HuH-7 (cell line): ENCODE results near the gene INAFM2.

Experiments
- DNase-seq: peaks from one replicate; pipeline ENCODE4 v3.0.0; 2011; ENCODE audit warnings: low spot score

INAFM2 gene

DNA sequence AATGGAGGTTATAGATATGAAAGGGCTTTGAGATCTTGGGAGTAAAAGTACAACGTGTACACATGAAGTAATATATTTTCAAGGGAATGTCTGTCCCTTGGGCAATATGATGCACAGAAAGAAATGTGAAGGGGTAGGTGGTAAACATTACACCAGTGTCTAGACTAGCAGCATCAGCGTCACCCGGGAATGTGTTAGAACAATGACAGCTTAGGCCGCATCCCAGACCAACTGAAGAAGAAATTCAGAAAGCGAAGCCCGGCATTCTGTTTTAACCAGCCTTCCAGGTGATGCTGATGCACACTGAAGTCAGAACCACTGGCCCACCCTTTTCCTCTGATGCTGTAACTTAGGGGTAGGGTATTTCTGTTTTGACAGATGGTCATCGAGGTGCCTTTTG, 6.3 kb downstream of the INAFM2 start:
- DNase-seq, result no peak

DNA sequence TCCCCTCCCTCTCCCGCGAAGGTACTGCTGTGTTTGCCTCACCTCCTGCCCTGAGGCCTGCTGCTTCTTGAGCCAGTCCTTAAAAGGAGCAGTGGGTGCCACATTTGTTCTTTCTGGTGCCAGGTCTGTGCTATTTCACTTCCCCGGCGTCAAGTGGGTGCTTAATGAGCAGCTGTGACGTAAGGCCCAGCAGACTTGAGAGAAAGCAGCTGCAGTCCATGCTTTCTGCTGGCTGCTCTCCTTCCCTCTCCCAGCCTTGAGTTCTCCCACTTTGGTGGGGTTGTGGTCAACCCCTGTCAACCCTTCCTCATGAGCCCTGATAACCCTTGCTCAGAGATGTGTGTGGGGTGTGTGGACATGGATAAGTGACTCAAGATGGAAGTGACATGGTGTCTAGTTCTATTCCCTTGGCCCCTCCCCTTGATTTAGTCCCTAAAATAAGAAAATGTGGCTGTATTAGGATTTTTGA, 6.9 kb downstream of the INAFM2 start:
- DNase-seq, result no peak

DNA sequence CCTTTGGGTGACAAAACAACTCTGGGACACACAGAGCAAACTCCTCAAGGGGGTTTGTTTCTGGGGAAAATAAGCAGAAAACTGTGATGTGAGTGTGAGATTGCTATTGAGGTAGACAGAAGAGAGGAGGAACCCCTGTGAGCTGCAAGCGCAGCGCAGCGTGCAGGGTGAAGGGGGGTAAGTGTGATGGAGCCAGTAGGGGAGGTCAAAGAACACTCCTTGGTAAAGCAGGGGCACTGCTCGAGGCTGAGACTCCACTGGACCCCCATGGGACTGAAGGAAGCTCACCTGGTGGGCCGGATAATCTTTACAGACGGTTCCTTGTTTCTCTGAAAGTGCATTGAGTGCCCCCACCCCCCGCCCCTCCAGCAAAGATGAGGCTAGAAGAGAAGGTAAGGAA, 7.5 kb downstream of the INAFM2 start:
- DNase-seq, result no peak

DNA sequence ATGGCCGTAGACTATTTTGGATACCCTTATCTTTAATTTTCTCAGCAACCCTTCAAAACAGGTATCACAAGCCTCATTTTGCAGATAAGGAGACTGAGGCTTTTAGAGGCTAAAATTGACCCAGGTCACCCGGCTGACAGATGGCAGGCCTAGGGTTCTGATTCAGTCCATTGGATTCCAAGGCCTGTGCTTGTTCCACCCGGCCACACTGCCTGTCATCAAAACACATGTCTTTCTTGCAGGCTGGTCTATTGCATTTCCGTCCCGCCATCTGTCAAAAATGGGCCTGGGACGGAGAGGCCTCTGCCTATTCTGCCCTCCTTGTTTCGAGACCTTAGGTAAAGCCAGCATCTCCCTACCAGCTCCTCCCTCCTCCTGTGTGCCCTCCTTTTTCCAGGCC, 8.1 kb downstream of the INAFM2 start:
- no peak for DNase-seq

DNA sequence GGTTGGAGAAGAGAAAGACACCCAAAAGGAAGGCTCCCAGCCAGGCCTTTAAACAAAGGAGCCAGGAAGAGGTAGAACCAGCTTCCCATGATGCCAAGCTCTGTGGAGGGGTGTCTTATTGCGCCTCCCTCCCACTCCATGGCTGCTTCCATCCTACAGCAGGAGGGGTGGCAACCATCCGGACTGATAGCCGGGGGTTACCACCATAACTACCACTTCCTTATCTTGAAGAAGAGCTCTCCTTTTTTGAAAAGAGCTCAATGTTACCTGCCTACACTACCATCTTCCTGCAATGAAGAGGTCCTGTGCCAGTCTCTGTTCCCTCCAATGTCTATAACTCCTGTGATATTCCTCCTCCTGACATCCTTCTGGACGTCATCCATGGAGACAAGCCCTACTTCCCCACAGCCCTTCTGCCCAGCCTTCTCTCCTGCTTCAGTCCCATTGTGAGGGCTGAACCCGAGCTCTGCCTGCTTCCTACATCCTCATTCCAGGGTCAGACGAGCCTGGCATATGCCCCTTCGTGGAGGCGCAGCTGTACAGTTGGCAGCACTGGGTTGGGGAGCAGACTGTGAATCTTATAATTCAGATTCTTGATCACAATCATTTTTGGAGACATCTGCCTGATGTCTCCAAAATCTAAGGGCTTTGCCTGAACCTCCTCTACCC, 8.8 kb downstream of the INAFM2 start:
- no peak for DNase-seq

DNA sequence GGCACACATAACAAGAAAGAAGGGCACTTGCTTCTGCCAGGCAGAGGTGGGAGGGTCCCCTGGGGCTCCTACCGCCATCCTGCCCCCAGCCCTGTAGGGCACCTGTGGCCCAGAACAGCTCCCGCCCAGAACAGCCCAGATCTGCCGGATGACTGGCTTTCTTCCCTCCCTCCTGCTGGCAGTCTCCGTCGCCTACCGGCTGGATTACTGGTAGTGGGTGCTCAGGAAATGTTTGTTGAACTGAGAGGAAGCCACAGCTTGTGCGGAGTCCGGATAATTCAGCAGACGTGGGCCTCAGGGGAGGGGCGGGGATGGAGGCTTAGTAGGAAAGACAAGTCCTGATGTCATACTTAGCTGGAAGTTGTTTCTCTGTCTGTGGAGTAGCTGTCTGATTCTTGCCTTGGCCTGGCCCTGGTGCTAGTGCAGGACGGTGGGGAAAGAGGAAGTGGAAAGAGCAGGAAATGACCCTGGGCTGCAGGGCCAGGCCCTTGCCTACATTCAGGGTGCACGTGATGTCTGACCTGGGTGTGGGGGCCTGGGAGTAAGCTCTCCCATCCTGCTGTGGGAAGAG, 10.5 kb downstream of the INAFM2 start:
- DNase-seq, result no peak

DNA sequence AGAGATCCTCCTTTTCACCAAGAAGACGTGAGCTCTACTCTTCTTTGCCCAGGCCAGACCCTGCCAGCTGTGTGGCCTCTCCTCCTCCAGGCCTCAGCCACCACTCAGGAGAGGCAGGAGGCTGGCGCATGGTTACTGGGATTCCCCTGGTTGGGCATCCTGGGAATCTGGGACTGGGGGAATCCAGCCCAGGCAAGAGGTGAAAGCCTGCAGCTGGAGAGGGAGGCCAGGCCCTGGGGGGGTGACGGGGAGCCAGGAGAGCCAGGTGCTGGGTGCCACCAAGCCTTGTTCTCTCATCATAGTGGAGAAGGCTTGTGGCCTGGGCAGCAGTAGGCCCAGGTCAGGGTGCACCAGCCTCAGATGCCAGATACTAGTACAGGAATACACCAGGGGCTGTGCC, 11.0 kb downstream of the INAFM2 start:
- DNase-seq, result no peak

DNA sequence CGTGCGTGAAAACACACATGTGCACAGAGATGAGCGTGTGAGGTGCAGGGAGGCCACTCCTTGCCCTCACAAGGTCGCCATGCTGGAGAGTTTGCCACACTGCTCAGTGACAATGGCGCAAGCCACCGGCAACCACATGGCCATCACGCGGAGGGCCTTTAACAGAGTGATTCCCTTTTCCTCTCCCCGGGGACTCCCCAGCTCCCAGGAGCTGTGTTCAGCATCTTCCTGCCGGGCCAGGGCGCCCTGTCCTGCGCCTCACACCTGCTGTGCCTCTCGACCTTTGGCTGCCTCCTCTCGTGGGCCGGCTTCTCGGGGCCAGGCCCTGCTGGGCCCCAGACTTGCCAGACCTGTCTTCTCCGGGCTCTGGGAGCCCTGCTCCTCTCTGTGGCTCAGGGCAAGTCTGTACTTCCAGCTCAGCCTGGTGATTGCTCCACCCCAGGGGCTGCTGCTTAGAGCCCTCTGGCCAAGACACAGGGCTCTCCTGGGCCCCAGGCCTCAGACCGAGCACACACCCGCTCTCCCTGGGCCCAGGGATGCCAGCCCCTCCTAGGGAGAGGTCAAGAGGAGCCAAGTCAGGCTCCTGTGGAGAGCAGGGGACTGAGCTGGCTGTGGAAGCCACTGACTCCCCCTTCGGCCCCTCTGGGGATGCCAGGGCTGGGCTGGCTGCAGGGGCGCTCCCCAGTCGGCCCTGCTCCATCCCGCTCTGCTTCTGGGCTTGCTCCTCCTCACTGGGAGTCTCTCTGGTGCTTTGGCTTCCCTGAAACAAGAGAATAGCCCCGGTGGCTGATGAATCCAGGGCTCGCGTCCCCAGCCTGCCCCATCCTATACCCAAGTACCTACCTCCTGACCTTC, 11.7 kb downstream of the INAFM2 start:
- no peak for DNase-seq

DNA sequence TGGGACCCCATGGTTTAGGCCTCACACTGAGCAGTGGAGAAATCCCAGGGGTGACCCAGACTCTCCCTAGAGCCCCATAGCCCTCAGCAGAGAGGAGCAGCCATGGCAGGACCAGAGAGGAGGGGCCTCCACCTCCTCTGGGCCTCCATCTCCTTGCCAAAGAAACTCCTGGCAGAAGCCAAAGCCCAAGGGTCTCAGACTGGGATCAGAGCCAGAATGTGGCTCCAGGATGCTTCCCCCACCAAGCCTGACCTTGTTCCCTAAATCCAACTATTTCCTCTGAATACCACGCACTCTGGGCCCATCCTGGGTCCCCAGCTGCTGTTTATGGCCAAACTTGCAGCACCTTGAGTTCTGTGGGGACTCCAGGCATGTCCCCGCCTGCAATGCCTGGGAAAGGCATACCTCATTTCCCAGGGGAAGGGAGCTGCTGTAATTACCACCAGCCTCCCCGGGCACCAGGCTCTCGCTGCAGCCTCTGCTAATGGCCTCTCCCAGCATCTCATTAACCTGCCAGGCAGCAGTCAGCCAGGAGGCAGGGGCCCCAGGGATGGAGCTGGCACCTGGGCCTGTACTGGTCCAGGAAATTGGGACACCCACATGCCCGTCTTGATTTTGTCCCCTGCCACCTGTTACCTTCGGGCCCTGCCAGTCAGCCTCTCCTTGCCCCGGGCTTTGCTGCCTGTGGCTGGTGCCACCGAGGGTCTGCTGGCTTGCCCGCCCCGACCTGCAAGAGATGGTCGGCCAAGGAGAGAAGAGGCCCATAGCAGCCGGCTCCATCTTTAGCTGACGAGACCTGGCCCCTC, 12.6 kb downstream of the INAFM2 start:
- no peak for DNase-seq

DNA sequence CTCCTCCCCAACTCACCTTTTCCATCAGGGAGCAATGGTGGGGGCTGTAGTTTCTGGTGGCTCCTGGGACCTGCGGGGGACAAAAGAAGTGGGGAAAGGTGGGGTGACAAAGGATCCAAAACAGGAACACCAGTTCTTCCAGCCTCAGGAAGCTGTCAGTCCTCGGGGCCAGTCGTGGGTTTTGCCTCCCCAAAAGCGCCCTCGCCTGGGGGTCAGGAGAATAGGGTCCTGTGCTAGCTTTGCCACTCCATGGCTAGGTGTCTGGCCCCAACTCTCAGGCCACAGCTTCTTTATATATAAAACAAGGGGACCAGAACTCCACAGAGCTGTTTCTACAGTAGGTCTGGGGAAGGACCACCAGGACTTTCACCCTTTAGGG, 13.2 kb downstream of the INAFM2 start:
- DNase-seq, result peak; percentile 64

DNA sequence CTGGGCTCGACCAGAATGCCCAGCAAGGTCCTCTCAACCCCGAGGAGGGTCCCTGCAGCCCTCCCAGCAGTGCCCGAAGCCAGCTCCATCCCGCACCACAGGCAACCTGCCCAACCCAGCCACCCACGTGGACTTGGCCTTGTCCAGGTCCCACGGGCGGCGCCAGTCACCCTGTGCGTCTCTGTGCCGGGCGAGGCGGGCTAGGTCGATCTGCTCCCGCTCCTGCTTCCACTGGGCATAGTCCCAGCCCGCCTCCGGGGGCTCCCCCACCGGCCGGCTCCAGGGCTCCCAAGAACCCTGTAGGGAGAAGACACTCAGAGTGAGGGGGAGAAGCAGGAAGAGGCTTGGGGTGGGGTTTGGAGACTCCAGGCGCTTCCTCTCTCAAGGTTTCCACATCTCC, 14.1 kb downstream of the INAFM2 start:
- no peak for DNase-seq

DNA sequence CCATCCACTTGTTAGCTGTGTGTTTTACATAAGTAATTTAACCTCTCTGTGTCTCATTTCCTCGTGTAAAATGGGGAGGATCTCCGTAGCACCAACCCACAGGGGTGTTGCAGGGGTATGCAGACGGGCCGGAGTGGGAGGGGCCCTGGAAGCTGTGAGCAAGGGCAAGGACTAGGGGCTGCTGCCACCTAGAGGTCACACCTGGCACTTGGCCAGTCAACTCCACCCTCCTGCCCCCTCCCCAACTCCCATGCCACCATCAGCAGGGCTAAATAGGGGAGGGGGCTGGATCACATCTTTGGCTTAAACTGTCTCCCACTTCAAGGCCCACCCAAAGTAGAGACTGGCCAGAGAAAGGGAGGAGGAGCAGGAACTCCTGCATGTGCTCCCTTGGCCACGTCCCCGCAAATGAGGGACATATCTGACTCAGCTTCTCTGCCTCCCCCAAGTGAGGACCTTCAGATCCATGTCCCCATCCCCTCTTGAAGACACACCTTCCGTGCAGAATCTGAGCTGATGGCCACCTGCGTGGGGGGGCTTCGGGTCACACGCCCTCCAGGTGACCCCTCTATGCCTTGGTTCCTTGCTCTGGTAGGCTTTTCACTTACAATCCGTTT, 14.7 kb downstream of the INAFM2 start:
- peak; percentile 93 for DNase-seq

DNA sequence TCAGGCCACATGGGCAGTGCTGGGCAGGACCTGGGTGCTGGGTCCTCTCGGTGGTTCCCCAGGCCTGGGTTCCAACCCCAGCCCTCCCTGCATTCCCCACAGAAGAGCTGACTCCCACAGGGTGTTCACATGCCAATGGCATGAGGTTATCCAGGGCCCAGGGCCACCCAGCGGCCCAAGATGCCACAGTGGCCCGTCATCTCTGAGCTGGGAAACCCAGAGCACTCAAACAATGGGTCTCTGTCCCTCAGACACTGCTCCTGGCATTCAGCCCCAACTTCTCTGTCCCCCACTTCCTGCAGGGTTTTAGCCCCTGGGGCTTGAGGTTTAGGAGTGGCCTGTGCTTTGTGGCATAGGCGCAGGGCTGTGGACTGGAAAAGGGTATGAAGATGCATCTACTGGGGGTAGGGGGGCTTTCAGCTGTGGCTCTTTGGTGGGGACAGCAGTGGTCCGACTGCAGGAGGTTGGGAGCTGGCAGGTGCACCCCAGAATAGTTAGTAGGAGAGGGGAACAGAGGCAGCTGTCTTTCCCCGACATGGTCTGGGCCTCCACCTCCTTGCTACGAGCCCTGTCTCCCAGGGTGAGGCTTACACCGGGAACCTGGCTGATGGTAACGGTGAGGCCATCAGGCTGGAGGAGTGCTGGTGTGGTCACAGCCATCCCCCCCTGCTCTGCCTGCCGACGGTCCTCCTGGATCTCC, 15.6 kb downstream of the INAFM2 start:
- DNase-seq, result no peak

DNA sequence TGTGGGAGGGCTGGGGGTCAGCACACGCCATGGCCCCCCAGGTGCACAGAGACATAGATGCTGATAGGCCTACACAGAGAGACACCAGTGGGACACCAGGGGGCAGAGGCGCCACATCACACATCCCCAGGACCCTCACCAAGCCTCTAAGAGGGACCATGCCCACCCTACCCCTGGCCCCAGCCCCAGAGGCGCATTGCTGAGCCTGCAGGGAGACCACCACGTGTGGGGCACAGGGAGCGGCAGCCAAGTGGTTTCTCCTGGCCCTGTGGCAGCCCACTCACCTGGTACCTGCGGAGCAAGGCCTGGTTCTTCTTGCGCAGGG, 16.1 kb downstream of the INAFM2 start:
- DNase-seq, result no peak

DNA sequence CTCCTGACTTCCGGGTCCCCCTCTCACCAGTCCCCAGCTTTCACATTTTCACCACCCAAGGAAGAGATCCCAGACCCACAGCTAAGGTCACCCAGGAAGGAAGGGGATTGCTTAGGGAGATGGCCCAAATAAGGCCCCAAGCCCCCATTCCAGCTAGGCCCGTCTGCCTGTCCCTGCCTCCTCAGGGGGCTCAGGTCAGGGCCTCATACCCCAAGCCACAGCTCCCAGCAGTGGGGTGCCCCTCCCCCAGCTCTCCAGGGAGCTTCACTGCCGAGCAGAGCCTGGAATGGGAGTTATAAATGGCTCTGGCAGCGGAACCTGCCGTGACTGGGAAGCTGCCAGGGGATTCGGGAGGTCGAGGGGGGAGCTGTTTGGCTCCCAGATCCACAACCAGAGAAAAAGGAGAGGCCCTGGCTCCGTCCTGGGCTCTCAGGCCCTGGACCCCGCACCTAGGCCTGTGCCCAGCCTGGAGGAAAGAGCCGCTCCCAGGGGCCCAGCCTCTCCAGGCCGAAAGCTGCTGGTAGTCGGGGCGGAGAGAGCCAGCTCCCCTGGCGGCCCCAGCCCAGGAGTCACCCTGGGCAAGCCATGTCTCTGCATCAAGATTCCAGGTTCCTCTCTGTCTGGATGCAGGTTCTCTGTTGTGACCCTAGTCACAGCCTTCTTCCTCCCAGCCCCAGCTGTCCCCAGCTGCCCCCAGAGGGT, 16.7 kb downstream of the INAFM2 start:
- DNase-seq, result peak; percentile 35

DNA sequence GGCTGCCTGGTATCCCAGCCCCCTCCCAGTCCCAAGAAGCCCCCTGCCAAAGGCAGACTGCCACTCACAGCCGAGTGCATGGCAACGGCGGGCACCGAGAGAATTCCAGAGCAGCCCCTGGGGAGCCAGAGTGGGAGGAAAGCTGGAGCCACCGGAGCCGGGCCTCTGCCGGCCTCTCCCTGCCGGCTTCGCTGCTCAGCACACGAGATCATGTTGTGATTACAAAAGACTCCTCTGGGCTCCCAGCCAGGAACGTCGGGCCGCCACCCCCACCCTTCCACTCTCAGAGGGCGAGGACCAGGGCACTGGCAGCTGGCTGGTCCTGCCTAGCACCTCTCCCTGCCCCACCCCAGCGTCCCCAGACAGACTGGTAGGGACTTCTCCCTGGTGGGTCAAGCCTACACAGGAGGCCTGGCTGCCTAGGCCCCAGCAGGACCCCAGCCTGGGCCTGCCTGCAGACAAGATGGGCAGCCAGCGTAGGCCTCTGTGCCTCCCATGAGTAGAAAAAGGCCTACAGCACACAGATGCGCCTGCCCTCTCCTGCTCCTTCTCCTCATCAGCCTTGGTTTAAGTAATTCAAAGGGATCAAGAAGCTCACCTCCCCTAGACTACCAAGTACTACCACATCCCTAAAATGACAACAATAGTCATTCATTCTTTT, 17.4 kb downstream of the INAFM2 start, which contains the start of gene CCDC9B:
Gene CCDC9B (minus strand): TSS at position 200 of the 661 bp plus-strand sequence. CDS start 120 bp downstream, at position 80.
- peak; percentile 77 for DNase-seq

DNA sequence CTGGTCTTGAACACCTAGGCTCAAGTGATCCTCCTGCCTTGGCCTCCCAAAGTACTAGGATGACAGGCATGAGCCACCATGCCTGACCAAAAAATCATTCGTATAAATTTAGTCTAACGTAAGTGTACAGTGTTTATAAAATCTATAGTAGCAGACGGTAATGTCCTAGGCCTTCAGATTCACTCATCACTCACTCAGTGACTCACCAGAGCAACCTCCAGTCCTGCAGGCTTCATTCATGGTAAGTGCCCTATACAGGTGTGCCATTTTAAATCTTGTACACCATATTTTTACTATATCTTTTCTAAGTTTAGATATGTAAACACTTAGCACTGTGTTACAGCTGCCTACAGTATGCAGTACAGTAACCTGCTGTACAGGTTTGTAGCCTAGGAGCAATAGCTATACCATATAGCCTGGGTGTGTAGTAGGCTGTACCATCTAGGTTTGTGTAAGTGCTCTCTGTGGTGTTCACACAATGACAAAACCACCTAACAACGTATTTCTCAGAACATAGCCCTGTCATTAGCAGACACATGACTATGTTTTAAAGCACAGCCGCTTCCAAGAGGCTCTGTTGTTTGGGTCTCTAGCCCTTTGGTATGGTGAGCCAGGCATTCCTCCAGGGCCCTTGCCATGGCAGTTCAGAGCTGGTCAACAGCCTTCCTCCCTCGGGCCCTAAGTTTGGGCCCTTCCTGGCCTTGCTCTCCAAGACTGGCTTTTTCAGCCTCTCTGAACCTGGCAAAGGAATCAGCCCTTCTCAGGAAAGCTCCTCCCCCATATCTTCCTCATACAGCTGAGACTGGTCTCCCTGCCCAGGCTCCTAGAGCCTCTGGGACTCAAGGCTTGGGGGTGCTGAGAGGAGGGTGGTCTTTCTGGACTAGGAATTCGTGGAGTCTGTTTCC, 19.2 kb downstream of the INAFM2 start:
- DNase-seq, result no peak

DNA sequence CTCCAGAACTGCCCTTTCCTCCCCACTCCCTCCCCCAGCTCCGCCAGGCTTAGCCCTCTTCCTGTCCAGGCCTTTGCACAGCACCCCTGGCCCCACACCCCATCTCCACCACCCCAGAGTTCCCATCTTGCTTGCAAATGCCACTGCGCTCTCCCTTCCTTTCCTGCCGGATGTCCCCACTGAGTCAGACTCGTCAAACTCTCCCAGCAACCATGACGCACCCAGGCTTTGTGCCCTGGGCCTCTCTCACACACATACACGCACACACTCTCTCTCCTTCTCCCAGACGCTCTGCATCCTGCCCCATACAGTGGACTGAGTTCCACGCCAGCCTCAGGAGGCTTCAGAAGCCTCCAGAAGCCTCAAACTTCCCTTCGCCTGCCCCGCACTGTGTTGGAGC, 20.0 kb downstream of the INAFM2 start:
- DNase-seq, result no peak

DNA sequence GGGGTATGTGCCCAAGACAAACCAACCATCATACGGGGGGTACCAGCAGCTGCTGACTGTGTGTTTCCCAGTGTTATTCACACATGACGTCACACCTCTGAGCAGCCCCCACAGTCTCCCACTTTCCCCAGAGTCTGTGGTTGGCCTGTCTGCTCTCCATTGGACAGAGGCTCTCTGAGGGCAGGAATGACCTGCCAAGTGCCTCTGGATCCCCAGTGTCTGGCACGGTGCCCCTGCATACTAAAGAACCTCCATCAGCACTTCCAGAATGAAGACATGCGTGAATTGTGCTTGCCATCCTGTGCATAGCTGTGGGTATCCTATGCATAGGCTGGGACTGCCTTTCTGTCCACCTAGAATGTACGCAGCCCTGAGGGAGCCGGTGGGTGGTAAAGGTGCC, 20.7 kb downstream of the INAFM2 start:
- DNase-seq, result no peak
